H1 (cell line): Measurements from ENCODE around the gene CIAO2B. TPM values are rescaled to one million over a fixed set of nuclear protein-coding genes. Genes with fewer than 3 reads are reported as not detected.

Experiments used
- CTCF ChIA-PET: fragments of 300-600 bp; sonication (Branson Sonifier 250); formaldehyde crosslinking; loops from one replicate; lab custom pipeline; 2021; ENCODE audit not compliant: partially characterized antibody; lab: Charles Lee
- POLR2A ChIA-PET: fragments of 300-600 bp; sonication (Branson Sonifier 250); formaldehyde crosslinking; loops from one replicate; lab custom pipeline; 2021; ENCODE audit warnings: inconsistent platforms; ENCODE audit not compliant: partially characterized antibody; lab: Charles Lee
- DNase-seq, 2 experiments: peaks; one replicate each; pipeline versions ENCODE4 v3.0.0 to v3.0.0-alpha.2; 2010 to 2022; ENCODE audit warnings: low spot score in 2 of 2, low read depth in 1 of 2, mixed read lengths in 1 of 2
- FAIRE-seq: peaks from 2 replicates; lab custom pipeline; 2011; peaks lifted over from hg19 to GRCh38; lab: Jason Lieb, UNC
- H2AFZ ChIP-seq: 2 replicates; pipeline ENCODE4 v1.8.1; 2012; ENCODE audit warnings: low read length, inconsistent platforms
- H2AK5ac ChIP-seq: 2 replicates; pipeline ENCODE4 v1.6.1; 2013; ENCODE audit warnings: low read depth, low read length
- H2BK120ac ChIP-seq: replicated peaks from 2 replicates; pipeline ENCODE3; 2013; ENCODE audit warnings: low read depth, low read length, inconsistent platforms
- H2BK12ac ChIP-seq: 2 replicates; pipeline ENCODE4 v1.6.1; 2013; ENCODE audit warnings: low read depth, low read length
- H2BK15ac ChIP-seq: 2 replicates; pipeline ENCODE4 v1.6.1; 2013; ENCODE audit warnings: low read length
- H2BK20ac ChIP-seq: 2 replicates; pipeline ENCODE4 v1.6.1; 2013; ENCODE audit warnings: low read length
- H2BK5ac ChIP-seq: 2 replicates; pipeline ENCODE4 v1.6.1; 2013; ENCODE audit warnings: low read depth, low read length
- H3K14ac ChIP-seq: 2 replicates; pipeline ENCODE4 v1.6.1; 2013; ENCODE audit warnings: inconsistent platforms; ENCODE audit not compliant: insufficient read length
- H3K18ac ChIP-seq: 2 replicates; pipeline ENCODE4 v1.6.1; 2013; ENCODE audit warnings: low read length; ENCODE audit errors: extremely low read depth
- H3K23ac ChIP-seq: 2 replicates; pipeline ENCODE4 v1.6.1; 2013; ENCODE audit warnings: inconsistent platforms; ENCODE audit not compliant: insufficient read length
- H3K23me2 ChIP-seq: 2 replicates; pipeline ENCODE4 v1.6.1; 2013; ENCODE audit warnings: low read depth, low read length
- H3K27ac ChIP-seq: 2 replicates; pipeline ENCODE4 v1.6.1; 2011; ENCODE audit warnings: low read depth, low read length, inconsistent platforms
- H3K27me3 ChIP-seq, 4 experiments: replicated peaks in 1 of 4; 1 replicate in 1 of 4; 2 replicates in 3 of 4; pipeline versions ENCODE4 v1.6.1 to v1.8.1; 2011 to 2013; ENCODE audit warnings: low read length in 3 of 4, mild to moderate bottlenecking in 3 of 4, inconsistent platforms in 2 of 4, mixed read lengths in 2 of 4, moderate library complexity in 1 of 4; ENCODE audit not compliant: control insufficient read depth in 3 of 4, insufficient read depth in 3 of 4; ENCODE audit errors: extremely low read depth in 1 of 4
- H3K36me3 ChIP-seq, 4 experiments: 2 replicates each; pipeline versions ENCODE4 v1.6.1 to v1.8.1; 2011 to 2013; ENCODE audit warnings: mild to moderate bottlenecking in 4 of 4, low read length in 3 of 4, moderate library complexity in 2 of 4, control low read depth in 1 of 4, inconsistent platforms in 1 of 4; ENCODE audit not compliant: insufficient read depth in 4 of 4, control insufficient read depth in 2 of 4
- H3K4ac ChIP-seq: replicated peaks from 2 replicates; pipeline ENCODE3; 2013; ENCODE audit warnings: low read length, low read depth, mixed read lengths, inconsistent platforms; ENCODE audit not compliant: insufficient read length
- H3K4me1 ChIP-seq, 4 experiments: replicated peaks in 1 of 4; 1 replicate in 1 of 4; 2 replicates in 3 of 4; pipeline versions ENCODE4 v1.6.1 to v1.8.1; 2011 to 2013; ENCODE audit warnings: low read length in 3 of 4, inconsistent platforms in 2 of 4, mixed read lengths in 1 of 4; ENCODE audit not compliant: insufficient read depth in 4 of 4, control insufficient read depth in 3 of 4
- H3K4me2 ChIP-seq, 2 experiments: 2 replicates each; pipeline versions ENCODE4 v1.6.1 to v1.8.1; 2011 to 2013; ENCODE audit warnings: low read depth in 2 of 2, low read length in 2 of 2, control low read depth in 1 of 2, inconsistent platforms in 1 of 2, mild to moderate bottlenecking in 1 of 2; ENCODE audit not compliant: insufficient read depth in 1 of 2
- H3K4me3 ChIP-seq, 4 experiments: fragments of 200-600, 300-600 bp in 1 of 4; sonication (generic), shearing (Covaris generic), sonication (Bioruptor Twin) in 1 of 4; 2 replicates each; pipeline versions ENCODE4 v1.5.1 to v1.8.1; 2011 to 2016; ENCODE audit warnings: low read length in 4 of 4, low read depth in 3 of 4, control low read depth in 2 of 4, inconsistent platforms in 2 of 4, mild to moderate bottlenecking in 2 of 4, mixed read lengths in 1 of 4, moderate library complexity in 1 of 4; ENCODE audit not compliant: insufficient read depth in 2 of 4; ENCODE audit errors: extremely low read depth in 1 of 4
- H3K56ac ChIP-seq: replicated peaks from 2 replicates; pipeline ENCODE3; 2013; ENCODE audit warnings: low read depth, mild to moderate bottlenecking, mixed read lengths, low read length, inconsistent platforms; ENCODE audit not compliant: insufficient read length
- H3K79me1 ChIP-seq: 2 replicates; pipeline ENCODE4 v1.6.1; 2013; ENCODE audit warnings: low read depth, low read length, control low read depth
- H3K79me2 ChIP-seq, 2 experiments: 2 replicates each; pipeline versions ENCODE4 v1.6.1 to v1.8.1; 2012 to 2013; ENCODE audit warnings: low read length in 2 of 2, mild to moderate bottlenecking in 2 of 2, inconsistent platforms in 1 of 2; ENCODE audit not compliant: insufficient read depth in 2 of 2, control insufficient read depth in 1 of 2
- H3K9ac ChIP-seq, 4 experiments: replicated peaks in 1 of 4; 1 replicate in 1 of 4; 2 replicates in 3 of 4; pipeline versions ENCODE4 v1.6.1 to v1.8.1; 2011 to 2013; ENCODE audit warnings: low read depth in 3 of 4, low read length in 3 of 4, control low read depth in 2 of 4, mild to moderate bottlenecking in 2 of 4, moderate library complexity in 2 of 4, inconsistent platforms in 1 of 4; ENCODE audit errors: extremely low read depth in 1 of 4
- H3K9me3 ChIP-seq, 2 experiments: 2 replicates each; pipeline versions ENCODE4 v1.6.1 to v1.8.1; 2012 to 2013; ENCODE audit warnings: mild to moderate bottlenecking in 2 of 2, moderate library complexity in 2 of 2, control low read depth in 1 of 2, inconsistent platforms in 1 of 2, low read depth in 1 of 2, low read length in 1 of 2, mixed read lengths in 1 of 2; ENCODE audit not compliant: insufficient read depth in 2 of 2
- H4K20me1 ChIP-seq, 2 experiments: replicated peaks in 1 of 2; 2 replicates each; pipeline versions ENCODE3 to v1.8.1; 2011 to 2013; ENCODE audit warnings: inconsistent platforms in 2 of 2, low read length in 2 of 2, mild to moderate bottlenecking in 1 of 2; ENCODE audit not compliant: insufficient read depth in 2 of 2, control insufficient read depth in 1 of 2
- H4K5ac ChIP-seq: 2 replicates; pipeline ENCODE4 v1.6.1; 2013; ENCODE audit warnings: low read length, low read depth, mixed read lengths, inconsistent platforms; ENCODE audit not compliant: insufficient read length
- H4K8ac ChIP-seq: 2 replicates; pipeline ENCODE4 v1.8.0; 2013; ENCODE audit warnings: mild to moderate bottlenecking, moderate library complexity, low read length, inconsistent platforms; ENCODE audit not compliant: insufficient read depth; ENCODE audit errors: extremely low read depth
- H4K91ac ChIP-seq: replicated peaks from 2 replicates; pipeline ENCODE3; 2013; ENCODE audit warnings: low read length, mixed read lengths, inconsistent platforms; ENCODE audit not compliant: insufficient read length
- SRF ChIP-seq: IDR thresholded peaks from 2 replicates; pipeline ENCODE4 v1.6.1; 2011; ENCODE audit warnings: mild to moderate bottlenecking, low read depth, low read length, moderate library complexity
- WGBS, 2 experiments: shearing (Covaris generic) in 1 of 2; methylation state at CpG; one replicate each; pipeline versions ENCODE4 v1.1.6 to v1.1.7; 2013 to 2015; ENCODE audit warnings: low lambda C conversion rate in 2 of 2, mixed read lengths in 2 of 2, inconsistent platforms in 1 of 2, low coverage in 1 of 2, missing lambda C conversion rate in 1 of 2; ENCODE audit not compliant: insufficient replicate concordance in 2 of 2, insufficient coverage in 1 of 2, insufficient read length in 1 of 2; ENCODE audit errors: extremely low coverage in 1 of 2, missing lambda C conversion rate in 1 of 2; 5-methylcytosine and 5-hydroxymethylcytosine counted together
- polyA plus RNA-seq, 7 experiments: library from polyadenylated mRNA; depleted of rRNA in 3 of 7; stranded (reverse) in 5 of 7; unstranded in 2 of 7; fragments of >200 nt in 5 of 7; fragments of 200-250 nt in 2 of 7; gene quantifications; 1 replicate in 5 of 7; 2 replicates in 1 of 7; 4 replicates in 1 of 7; pipeline versions ENCODE4 v1.2.1 to v1.2.3, GENCODE V29; 2011 to 2013; ENCODE audit warnings: missing spikeins in 2 of 7, mixed read lengths in 2 of 7
- total RNA-seq: library from RNA; stranded (reverse); fragmentation: NEBNext Ultra II Directional; extraction: Animal tissue kit (Norgen Biotek cat#: 25700); gene quantifications from 2 replicates; pipeline ENCODE4 v1.2.1, GENCODE V29; 2021

CIAO2B gene
- total and polyA plus RNA-seq, 2 of the 8 experiments (the other 6 are each of a cell fraction or from before 2014, with no cell fraction given), result 65.6 to 248 TPM

DNA sequence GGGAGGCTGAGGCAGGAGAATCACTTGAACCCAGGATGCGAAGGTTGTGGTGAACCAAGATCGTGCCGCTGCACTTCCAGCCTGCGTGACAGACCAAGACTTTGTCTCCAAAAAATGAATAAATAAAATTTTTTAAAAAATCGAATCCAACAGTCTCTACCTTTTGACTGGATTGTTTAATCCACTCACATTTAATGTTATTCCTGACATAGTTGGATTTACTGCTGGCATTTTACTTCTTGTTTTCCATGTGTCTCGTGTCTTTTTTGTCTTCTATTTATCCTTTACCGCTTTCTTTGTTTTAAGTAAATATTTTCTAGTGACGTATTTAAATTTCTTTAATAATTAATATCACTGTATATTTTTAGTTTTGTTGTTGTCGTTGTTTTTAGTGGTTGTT, 48.8 kb upstream of the CIAO2B start:
- Histone ChIP-seq H3K18ac (no peak overlapping the region), H3K23ac (no peak overlapping the region), H2BK5ac (no peak overlapping the region), H2BK15ac (no peak overlapping the region), H3K27ac (no peak overlapping the region), H3K9me3 (no peaks in the 10 kb centered on the region), H3K4me2 (no peak overlapping the region), H4K8ac (no peak overlapping the region), H3K79me2 (no peaks in the 10 kb centered on the region), H2BK120ac (no peak overlapping the region), H3K79me1 (no peaks in the 10 kb centered on the region), H3K23me2 (no peaks in the 10 kb centered on the region), H2BK20ac (no peak overlapping the region), H4K91ac (no peak overlapping the region), H4K5ac (no peak overlapping the region), H3K4me3 (no peak overlapping the region), H2AK5ac (no peak overlapping the region), H2BK12ac (no peak overlapping the region), H3K27me3 (no peaks in the 10 kb centered on the region), H3K14ac (no peak overlapping the region), H3K4me1 (no peaks in the 10 kb centered on the region), H2AFZ (no peak overlapping the region), H3K36me3 (no peaks in the 10 kb centered on the region), H3K56ac (no peak overlapping the region), H3K9ac (no peak overlapping the region), H4K20me1 (no peaks in the 10 kb centered on the region), H3K4ac (no peak overlapping the region)
- no peak for TF ChIP-seq SRF
- DNase-seq (no peak), FAIRE-seq (no peak)
- CTCF ChIA-PET, result interaction anchor here (0.8 to 1.7 kb wide), 5 partner anchors 10 to 297 kb away, joined by 3 to 6 read pairs (median 3); no protein-coding TSS in a partner anchor
- POLR2A ChIA-PET, result no interaction called here
- WGBS, 2 experiments, result 89% methylated on average over 9 of the region's 9 CpGs; no CpG with 5 or more reads in 1 of the 2 experiments
